ENCODE measurements around the gene SHISA8. TPM values are rescaled to one million over a fixed set of nuclear protein-coding genes. Genes with fewer than 3 reads are reported as not detected.

SHISA8 gene
- total RNA-seq, 2 experiments from 2014 or later: 0.74 TPM; not detected in 1

- BruUV-seq (replicated peaks): no TSS peak
- no peak overlapping the region for H2AFZ ChIP-seq (ENCODE audit: low read length)
- no peak for TF ChIP-seq EZH2phosphoT487 (IDR thresholded peaks at IDR 0.05; ENCODE audit: borderline replicate concordance, low read depth, low read length)
- TF ChIP-seq CTCF (conservative IDR thresholded peaks at IDR 0.05; ENCODE audit: low read length): no peak
- CTCF ChIA-PET (ENCODE audit: unreplicated experiment): no interaction called here
- peak; percentile 77 for DNase-seq (ENCODE audit: low spot score)
- H3K27ac ChIP-seq (ENCODE audit: low read depth, low read length, poor library complexity, severe bottlenecking): peak overlapping the region; percentile 88
- peaks cover 17% of the 10 kb centered on the region; the same call in 1 of the 2 replicates for H3K36me3 ChIP-seq (ENCODE audit: insufficient read depth, low read length)
- no peaks in the 10 kb centered on the region for H3K9me2 ChIP-seq (ENCODE audit: insufficient read depth, low read length)
- POLR2A ChIA-PET: interaction anchor here (0.7 kb wide), 1 partner anchor 27 kb away, joined by 6 read pairs; no protein-coding TSS in a partner anchor
- H3K4me1 ChIP-seq (ENCODE audit: insufficient read depth, low read length, poor library complexity, severe bottlenecking): peaks cover 89% of the 10 kb centered on the region
- H4K20me1 ChIP-seq (ENCODE audit: insufficient read depth, low read length): 0 out of 2 replicates have a peak, but pooled peaks cover 4% of the 10 kb centered on the region
- intact Hi-C loops (cut with micrococcal nuclease; ENCODE audit: unreplicated experiment): loop anchor here (2.0 to 5.0 kb wide), 2 partner anchors 20 to 88 kb away; partner anchors contain the start of gene SREBF2
- peak overlapping the region; percentile 80 for H3K4me2 ChIP-seq (ENCODE audit: low read length)
- no peaks in the 10 kb centered on the region for H3K9me3 ChIP-seq (ENCODE audit: low read length)
- peaks cover 4% of the 10 kb centered on the region; the same call in 1 of the 2 replicates for H3K79me2 ChIP-seq (ENCODE audit: insufficient read depth, low read depth, low read length)
- peak overlapping the region; percentile 59 for H3K4me3 ChIP-seq (ENCODE audit: low read depth, low read length, poor library complexity, severe bottlenecking)
Observed at GRCh38 chr22:41920271-41920976, 5.5 kb upstream of the SHISA8 start.

GRCh38 chr22:41919357-41920224, 4.7 kb upstream of the SHISA8 start:
- Histone ChIP-seq H4K20me1 (ENCODE audit: insufficient read depth, low read length) (0 out of 2 replicates have a peak, but pooled peaks cover 4% of the 10 kb centered on the region), H3K27ac (ENCODE audit: low read depth, low read length, poor library complexity, severe bottlenecking) (peak overlapping the region; percentile 88), H3K9me3 (ENCODE audit: low read length) (no peaks in the 10 kb centered on the region), H3K4me1 (ENCODE audit: insufficient read depth, low read length, poor library complexity, severe bottlenecking) (peaks cover 81% of the 10 kb centered on the region), H2AFZ (ENCODE audit: low read length) (no peak overlapping the region), H3K4me2 (ENCODE audit: low read length) (peak overlapping the region; percentile 80), H3K4me3 (ENCODE audit: low read depth, low read length, poor library complexity, severe bottlenecking) (peak overlapping the region; percentile 59), H3K36me3 (ENCODE audit: insufficient read depth, low read length) (peaks cover 12% of the 10 kb centered on the region; the same call in 1 of the 2 replicates), H3K79me2 (ENCODE audit: insufficient read depth, low read depth, low read length) (peaks cover 4% of the 10 kb centered on the region; the same call in 1 of the 2 replicates), H3K9me2 (ENCODE audit: insufficient read depth, low read length) (no peaks in the 10 kb centered on the region)
- DNase-seq (ENCODE audit: low spot score): peak; percentile 84
- TF ChIP-seq CTCF (conservative IDR thresholded peaks at IDR 0.05; ENCODE audit: low read length): 0 out of 2 replicates have a peak, but pooled peaks have one; percentile 15
- TF ChIP-seq EZH2phosphoT487 (IDR thresholded peaks at IDR 0.05; ENCODE audit: borderline replicate concordance, low read depth, low read length): no peak
- ChIA-PET CTCF (ENCODE audit: unreplicated experiment) (no interaction called here), POLR2A (interaction anchor here (0.7 kb wide), 1 partner anchor 28 kb away, joined by 6 read pairs; no protein-coding TSS in a partner anchor)
- BruUV-seq (replicated peaks): no TSS peak
- intact Hi-C loops (cut with micrococcal nuclease; ENCODE audit: unreplicated experiment): loop anchor here (2.0 to 10.0 kb wide), 3 partner anchors 21 to 175 kb away; partner anchors contain the start of gene SREBF2
